Measurements from ENCODE around the gene PRKG2.

- TF ChIP-seq, protein P1, sequence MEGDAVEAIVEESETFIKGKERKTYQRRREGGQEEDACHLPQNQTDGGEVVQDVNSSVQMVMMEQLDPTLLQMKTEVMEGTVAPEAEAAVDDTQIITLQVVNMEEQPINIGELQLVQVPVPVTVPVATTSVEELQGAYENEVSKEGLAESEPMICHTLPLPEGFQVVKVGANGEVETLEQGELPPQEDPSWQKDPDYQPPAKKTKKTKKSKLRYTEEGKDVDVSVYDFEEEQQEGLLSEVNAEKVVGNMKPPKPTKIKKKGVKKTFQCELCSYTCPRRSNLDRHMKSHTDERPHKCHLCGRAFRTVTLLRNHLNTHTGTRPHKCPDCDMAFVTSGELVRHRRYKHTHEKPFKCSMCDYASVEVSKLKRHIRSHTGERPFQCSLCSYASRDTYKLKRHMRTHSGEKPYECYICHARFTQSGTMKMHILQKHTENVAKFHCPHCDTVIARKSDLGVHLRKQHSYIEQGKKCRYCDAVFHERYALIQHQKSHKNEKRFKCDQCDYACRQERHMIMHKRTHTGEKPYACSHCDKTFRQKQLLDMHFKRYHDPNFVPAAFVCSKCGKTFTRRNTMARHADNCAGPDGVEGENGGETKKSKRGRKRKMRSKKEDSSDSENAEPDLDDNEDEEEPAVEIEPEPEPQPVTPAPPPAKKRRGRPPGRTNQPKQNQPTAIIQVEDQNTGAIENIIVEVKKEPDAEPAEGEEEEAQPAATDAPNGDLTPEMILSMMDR (IDR thresholded peaks at IDR 0.05 in 4 of 5, conservative IDR thresholded peaks at IDR 0.05 in 1 of 5): no peak
- TF ChIP-seq POLR2A (IDR thresholded peaks at IDR 0.05): no peak
Measured at GRCh38 chr4:81058621-81059020, 156.4 kb downstream of the PRKG2 start.
